ENCODE data around the gene FOXL3. TPM values are rescaled to one million over a fixed set of nuclear protein-coding genes. Genes with fewer than 3 reads are reported as not detected.

Gene FOXL3
- polyA plus RNA-seq, 1 experiment, result not detected

GRCh38 chr7:248732-249435 lies 41.1 kb upstream of the FOXL3 start:
- Histone ChIP-seq H3K27me3 (ENCODE audit: control insufficient read depth, insufficient read depth, low read length) (no peaks in the 10 kb centered on the region), H3K9me3 (ENCODE audit: control insufficient read depth, insufficient read depth, low read length) (peaks cover 17% of the 10 kb centered on the region), H3K27ac (ENCODE audit: low read depth, low read length) (no peak overlapping the region), H3K4me3 (ENCODE audit: low read depth, low read length) (no peak overlapping the region)
- POLR2A ChIA-PET, result no interaction called here
- no peak for TF ChIP-seq CTCF (IDR thresholded peaks at IDR 0.05; ENCODE audit: low read depth, low read length)
- DNase-seq (ENCODE audit: low read depth, low spot score), result no peak
- CTCF ChIA-PET, result no interaction called here

DNA sequence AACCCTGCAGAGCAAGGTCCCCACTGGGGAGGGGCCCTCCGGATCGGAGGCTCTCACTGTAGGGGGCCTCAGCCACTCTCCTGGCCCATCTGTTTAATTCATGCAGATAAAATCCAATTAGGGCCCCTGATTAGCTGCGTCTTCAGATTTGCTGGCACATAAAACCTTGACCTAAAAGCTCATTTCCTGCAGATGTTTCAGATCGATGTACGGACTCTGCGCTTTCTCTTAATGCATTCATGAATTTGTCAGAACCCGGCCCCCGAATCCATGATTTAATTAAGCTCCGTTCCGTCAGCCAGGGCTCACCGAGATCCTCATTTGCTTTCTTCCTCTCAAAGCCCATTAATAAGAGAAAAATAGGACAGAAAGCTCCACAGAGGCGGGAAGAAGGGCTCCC lies 40.0 kb upstream of the FOXL3 start:
- H3K9me3 ChIP-seq (ENCODE audit: control insufficient read depth, insufficient read depth, low read length), result peaks cover 26% of the 10 kb centered on the region
- ChIA-PET POLR2A (no interaction called here), CTCF (no interaction called here)
- no peak for DNase-seq (ENCODE audit: low read depth, low spot score)
- no peak overlapping the region for H3K4me3 ChIP-seq (ENCODE audit: low read depth, low read length)
- no peak overlapping the region for H3K27ac ChIP-seq (ENCODE audit: low read depth, low read length)
- no peak for TF ChIP-seq CTCF (IDR thresholded peaks at IDR 0.05; ENCODE audit: low read depth, low read length)
- no peaks in the 10 kb centered on the region for H3K27me3 ChIP-seq (ENCODE audit: control insufficient read depth, insufficient read depth, low read length)

- no peak for DNase-seq (ENCODE audit: low read depth, low spot score)
- no peaks in the 10 kb centered on the region for H3K27me3 ChIP-seq (ENCODE audit: control insufficient read depth, insufficient read depth, low read length)
- peaks cover 29% of the 10 kb centered on the region for H3K9me3 ChIP-seq (ENCODE audit: control insufficient read depth, insufficient read depth, low read length)
- ChIA-PET CTCF (no interaction called here), POLR2A (no interaction called here)
- H3K4me3 ChIP-seq (ENCODE audit: low read depth, low read length), result no peak overlapping the region
- no peak overlapping the region for H3K27ac ChIP-seq (ENCODE audit: low read depth, low read length)
- TF ChIP-seq CTCF (IDR thresholded peaks at IDR 0.05; ENCODE audit: low read depth, low read length), result no peak
Observed at GRCh38 chr7:250523-250922, 39.4 kb upstream of the FOXL3 start.

- H3K27ac ChIP-seq (ENCODE audit: low read depth, low read length), result no peak overlapping the region
- TF ChIP-seq CTCF (IDR thresholded peaks at IDR 0.05; ENCODE audit: low read depth, low read length), result no peak
- CTCF ChIA-PET, result no interaction called here
- POLR2A ChIA-PET, result no interaction called here
- DNase-seq (ENCODE audit: low read depth, low spot score), result no peak
- H3K4me3 ChIP-seq (ENCODE audit: low read depth, low read length), result no peak overlapping the region
- H3K27me3 ChIP-seq (ENCODE audit: control insufficient read depth, insufficient read depth, low read length), result no peaks in the 10 kb centered on the region
- H3K9me3 ChIP-seq (ENCODE audit: control insufficient read depth, insufficient read depth, low read length), result peaks cover 34% of the 10 kb centered on the region
Observed at GRCh38 chr7:251005-251404, 39.0 kb upstream of the FOXL3 start.

DNA sequence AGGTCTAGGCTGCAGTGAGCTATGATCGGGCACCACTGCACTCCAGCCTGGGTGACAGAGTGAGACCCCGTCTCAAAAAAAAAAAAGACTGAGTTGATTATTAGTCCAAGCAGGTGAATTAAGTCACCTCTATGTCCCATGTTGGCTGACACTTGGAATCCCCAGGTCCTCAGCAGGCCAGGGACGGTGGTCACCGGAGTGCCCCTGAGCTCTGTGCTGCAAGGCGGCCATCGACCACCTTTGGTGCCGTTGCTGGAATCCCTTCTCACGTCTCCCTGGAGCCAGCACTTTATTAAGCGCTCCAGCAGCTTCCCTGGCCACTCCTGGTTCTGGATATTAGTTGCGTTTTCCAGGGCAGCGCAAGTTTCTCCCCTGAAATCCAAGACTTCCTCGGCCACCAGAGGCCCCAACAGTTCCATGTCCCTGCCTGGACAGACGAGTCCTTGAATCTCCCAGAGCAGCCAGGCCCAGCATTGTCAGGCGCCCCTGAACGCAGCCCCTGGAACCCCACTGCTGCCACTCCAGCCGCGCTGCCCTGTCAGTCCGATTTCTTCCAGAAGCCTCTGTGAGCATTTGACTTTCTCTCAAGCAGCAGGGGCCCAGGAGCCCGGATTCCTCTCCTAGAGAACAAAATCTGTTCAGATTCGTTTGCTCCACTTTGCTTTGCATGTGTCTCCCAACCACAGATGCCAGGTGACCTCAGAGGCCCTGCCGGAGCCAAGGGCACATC lies 38.4 kb upstream of the FOXL3 start:
- ChIA-PET CTCF (no interaction called here), POLR2A (no interaction called here)
- DNase-seq (ENCODE audit: low read depth, low spot score), result no peak
- Histone ChIP-seq H3K27me3 (ENCODE audit: control insufficient read depth, insufficient read depth, low read length) (no peaks in the 10 kb centered on the region), H3K4me3 (ENCODE audit: low read depth, low read length) (no peak overlapping the region), H3K27ac (ENCODE audit: low read depth, low read length) (no peak overlapping the region), H3K9me3 (ENCODE audit: control insufficient read depth, insufficient read depth, low read length) (peaks cover 40% of the 10 kb centered on the region)
- no peak for TF ChIP-seq CTCF (IDR thresholded peaks at IDR 0.05; ENCODE audit: low read depth, low read length)

All from AG04450 (cell line).